ENCODE data around the gene OR2F1.
"Not testable (repeated sequence)": the region's sequence is repeated elsewhere in the genome, so short reads cannot be mapped to it uniquely, and the experiment has no call there.

OR2F1 gene

DNA sequence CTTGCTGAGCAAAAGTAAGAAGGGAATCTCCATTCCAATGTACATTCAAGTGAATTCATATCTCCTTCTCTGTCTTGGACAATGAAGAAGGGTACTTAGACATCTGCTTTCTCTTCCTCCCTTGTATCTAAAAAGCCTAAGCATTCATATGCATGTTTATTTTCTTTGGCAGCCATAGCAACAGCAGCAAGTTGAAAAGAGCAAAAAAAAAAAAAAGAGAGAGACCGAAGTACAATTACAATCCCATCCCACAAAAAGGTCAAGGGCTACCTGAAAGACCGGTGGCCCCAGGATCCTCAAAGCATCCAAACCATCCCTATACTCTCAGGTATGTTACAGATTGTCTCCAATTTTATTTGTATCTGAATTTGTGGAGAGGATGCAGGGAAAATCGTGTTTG lies 4.1 kb downstream of the OR2F1 start:
- no peak for DNase-seq

GRCh38 chr7:143960813-143961610 lies 6.4 kb downstream of the OR2F1 start:
- no peak for DNase-seq

DNA sequence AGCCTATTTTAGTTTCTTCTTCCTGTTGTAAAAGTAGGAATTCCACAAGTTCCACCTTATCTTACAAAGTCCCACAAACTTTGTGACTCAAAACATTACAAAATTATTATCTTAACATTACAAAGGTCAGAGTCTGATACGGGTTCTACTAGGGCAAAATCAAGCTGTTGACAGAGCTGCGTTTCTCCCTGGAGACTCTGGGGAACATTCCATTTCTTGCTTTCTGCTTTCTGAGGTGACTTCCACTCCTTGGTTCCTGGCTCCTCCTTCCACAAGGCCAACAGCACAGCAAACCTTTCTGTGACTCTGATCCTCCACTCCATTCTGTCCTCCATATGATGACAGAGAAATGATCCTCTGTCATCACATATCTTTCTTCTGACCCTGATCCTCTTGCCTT lies 10.6 kb downstream of the OR2F1 start:
- no peak for DNase-seq

GRCh38 chr7:143967398-143967797 lies 12.8 kb downstream of the OR2F1 start:
- no peak for DNase-seq

GRCh38 chr7:143973870-143974416 lies 19.3 kb downstream of the OR2F1 start:
- DNase-seq: no peak

DNA sequence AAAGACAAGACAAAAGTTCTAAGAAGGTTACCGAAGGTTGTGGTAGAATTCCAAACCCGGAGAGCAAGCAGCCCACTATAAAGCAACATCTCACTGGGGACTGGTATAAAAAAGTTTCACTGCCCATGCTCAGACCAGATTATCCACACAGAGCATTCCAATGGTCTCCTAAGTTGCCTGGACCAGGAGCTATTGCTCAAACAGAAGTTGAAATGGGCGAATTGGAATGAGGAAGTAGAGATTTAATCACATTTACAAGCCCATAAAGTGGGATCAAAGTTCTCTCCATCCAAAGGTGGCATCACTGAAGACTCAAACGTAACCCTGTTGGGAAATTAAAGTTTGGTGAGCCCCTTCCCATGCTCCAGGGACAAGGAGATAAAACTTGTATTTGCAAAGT lies 19.8 kb downstream of the OR2F1 start:
- peak; percentile 64 for DNase-seq

GRCh38 chr7:143975617-143976016 lies 21.0 kb downstream of the OR2F1 start:
- no peak for DNase-seq

DNA sequence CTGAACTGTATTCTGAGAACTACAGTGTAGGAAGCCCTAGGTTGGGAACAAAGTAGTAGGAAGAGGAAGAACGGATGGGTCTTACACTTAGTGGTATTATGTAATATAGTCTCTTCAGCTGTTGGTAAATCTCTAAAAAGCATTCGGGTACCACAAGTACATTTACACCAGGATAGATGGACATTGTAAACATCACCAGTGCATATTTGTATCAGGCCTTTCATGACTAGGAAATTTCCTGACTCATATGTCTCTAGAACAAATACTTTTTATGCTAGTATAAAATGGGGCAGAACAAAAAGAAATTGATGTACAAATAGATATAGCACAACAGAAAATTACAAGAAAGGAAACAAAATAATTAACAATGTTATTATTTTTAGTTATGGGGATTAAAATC lies 23.9 kb downstream of the OR2F1 start:
- DNase-seq: no peak

DNA sequence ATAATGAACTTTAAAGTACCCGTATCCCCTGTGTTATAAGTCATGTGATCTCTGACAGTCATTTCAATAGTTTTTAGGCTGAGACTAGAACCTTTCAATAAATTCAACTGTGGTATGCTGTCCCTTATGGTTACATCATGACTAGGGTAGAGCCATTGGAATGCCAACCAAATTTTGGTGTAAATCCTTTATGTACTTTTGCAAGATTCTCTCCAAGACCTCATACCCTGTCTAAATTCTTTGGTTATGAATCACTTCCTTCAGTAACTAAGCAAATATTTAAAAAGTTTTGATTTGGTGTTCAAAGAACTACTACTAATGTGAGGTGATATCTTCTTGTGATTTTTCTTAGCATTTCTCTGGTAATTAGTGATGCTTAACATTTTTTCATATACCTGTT lies 24.7 kb downstream of the OR2F1 start:
- no peak for DNase-seq

- no peak for DNase-seq
These were observed 25.4 kb downstream of the OR2F1 start for GRCh38 chr7:143979998-143980397.

GRCh38 chr7:143980746-143981510 lies 26.3 kb downstream of the OR2F1 start:
- DNase-seq: no peak

DNA sequence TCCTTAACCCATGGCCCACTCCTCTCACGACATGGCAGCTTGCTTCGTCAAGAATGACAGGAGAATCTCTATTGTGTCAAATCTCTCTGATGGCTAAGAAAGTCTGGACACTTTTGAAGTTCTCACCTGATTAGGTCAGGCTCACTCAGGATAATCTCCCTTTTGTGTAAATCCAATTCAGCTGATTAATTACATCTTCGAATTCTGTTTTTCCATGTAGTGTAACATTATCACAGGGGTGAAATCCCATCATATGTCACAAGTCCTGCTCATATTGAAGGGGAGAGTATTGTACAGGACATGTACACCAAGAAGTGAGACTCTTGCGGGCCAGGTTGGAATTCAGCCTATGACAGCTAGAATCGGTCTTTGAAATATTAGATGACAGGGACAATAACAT lies 29.3 kb downstream of the OR2F1 start:
- no peak for DNase-seq

DNA sequence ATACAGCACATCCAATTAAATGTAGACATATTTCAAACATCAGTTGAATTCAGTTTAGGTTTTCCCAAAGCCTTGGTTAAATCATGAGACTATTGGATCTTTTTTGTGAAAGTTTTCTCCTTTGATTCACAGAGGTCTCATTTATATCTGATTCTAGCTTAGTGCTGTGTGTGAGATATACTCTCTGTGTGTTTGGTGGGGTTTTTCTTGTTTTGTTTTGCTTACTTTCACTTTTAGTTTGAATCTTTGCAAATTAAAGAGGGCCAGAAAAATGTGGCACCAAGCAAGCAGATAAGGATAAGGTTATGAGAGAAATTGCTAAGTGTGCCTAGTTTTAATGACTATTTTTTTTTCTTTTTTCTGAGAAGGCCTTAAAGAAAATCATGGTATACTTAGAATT lies 32.9 kb downstream of the OR2F1 start:
- no peak for DNase-seq

DNA sequence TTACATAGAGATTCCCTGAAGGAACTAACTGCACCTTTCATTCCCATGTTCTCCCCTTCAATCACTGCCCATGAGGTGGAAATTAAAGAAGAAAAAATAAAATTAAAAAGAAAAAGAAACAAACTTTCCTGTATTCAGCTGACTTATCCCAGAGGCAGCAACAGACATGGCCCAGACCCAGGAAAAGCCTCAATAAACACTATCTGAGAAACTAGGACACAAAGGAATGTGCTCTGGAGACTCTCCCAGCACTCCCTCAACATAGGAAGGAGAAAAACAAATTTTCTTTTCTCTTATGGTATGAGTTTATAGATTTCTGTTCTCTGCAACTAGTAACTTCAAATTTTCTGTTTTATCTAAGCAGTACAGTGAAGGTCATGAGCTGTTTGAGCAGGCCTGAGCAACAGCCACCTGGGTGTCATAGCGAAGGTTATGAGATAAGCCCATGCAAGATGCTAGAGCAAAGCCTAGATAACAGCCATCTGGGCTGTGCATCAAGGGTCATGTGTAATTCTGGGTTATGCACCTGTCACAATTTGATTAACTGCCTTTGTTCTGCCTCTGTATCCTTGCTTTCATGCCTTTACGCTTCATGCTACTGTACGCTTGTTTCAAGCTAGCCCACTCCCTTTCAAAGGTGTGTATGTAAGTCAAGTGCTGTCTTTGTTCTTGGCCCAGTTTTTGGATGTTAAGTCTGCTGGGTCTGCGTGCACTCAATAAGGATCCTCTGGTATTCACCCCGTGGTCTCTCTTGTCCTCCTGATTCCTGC lies 34.5 kb downstream of the OR2F1 start:
- DNase-seq: no peak

- DNase-seq: no peak
These were observed 38.0 kb downstream of the OR2F1 start for GRCh38 chr7:143992670-143993069.

DNA sequence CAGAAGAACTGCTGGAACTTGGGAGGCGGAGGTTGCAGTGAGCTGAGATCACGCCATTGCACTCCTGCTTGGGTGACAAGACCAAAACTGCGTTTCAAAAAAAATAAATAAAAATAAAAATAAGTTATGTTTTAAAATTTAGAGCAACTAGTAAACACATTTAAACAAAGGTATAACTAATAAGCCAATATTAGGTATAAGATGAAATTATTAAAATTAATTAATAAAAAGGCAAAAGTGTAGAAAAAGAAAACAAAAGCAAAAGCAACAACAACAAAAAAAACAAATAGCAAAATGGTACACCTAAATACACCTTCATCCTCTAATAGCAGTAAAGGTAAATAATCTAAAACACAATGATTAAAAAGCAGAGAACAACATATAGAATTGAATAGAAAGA lies 39.3 kb downstream of the OR2F1 start:
- DNase-seq: no peak

GRCh38 chr7:144000020-144000419 lies 45.4 kb downstream of the OR2F1 start, which contains the start of gene OR6B1:
Gene OR6B1 (plus strand): TSS chr7:144000320. CDS start chr7:144003997, 3,677 bp downstream.
- no peak for DNase-seq

GRCh38 chr7:144001543-144001942 lies 46.9 kb downstream of the OR2F1 start:
- DNase-seq: no peak

GRCh38 chr7:144004703-144005102 lies 50.1 kb downstream of the OR2F1 start:
- DNase-seq: no peak

DNA sequence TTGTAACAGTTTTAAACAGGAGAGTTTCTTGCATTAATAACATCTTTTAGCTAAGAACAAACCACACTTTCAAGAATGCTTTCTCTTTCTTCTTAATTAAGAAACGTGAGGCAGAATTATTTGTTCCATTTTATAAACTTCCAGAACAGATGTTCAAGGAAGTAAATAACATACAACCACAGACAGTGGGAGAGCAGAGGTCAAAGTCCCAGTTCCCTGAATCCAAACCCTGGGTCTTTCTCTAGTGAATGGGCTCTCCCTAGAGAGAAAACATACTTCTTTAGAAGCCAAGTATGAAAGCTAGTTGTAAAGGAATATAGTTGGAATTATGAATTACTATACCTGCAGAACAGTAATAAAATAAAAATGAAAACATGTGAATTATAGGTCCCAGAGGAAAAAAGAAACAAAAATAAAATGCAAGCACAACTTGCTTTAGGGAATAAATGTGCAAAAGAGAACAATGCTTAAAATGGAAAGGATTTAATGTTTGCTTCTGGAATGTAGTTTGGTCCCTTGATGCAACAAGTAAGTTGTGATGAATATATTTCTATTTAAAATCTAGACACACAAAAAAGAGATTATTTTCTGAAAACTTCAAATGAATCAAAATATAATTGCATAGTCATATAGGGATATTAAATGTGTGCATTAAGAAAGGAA lies 51.5 kb downstream of the OR2F1 start:
- no peak for DNase-seq

GRCh38 chr7:144006692-144007042 lies 52.0 kb downstream of the OR2F1 start:
- no peak for DNase-seq

DNA sequence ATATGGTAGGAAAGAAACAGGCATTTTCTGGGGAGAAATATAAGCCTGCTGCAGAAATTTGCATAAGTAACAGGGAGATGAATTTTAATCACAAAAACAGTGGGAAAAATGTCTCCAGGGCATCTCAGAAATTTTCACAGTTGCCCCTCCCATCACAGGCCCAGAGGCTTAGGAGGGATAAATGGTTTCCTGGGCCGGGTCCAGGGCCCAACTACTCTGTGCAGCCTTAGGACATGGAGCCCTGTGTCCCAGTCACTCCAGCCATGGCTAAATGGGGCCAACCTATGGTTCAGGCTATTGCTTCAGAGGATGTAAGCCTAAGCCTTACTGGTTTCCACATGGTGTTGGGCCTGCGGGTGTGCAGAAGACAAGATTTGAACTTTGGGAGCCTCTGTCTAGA lies 54.7 kb downstream of the OR2F1 start:
- no peak for DNase-seq

DNA sequence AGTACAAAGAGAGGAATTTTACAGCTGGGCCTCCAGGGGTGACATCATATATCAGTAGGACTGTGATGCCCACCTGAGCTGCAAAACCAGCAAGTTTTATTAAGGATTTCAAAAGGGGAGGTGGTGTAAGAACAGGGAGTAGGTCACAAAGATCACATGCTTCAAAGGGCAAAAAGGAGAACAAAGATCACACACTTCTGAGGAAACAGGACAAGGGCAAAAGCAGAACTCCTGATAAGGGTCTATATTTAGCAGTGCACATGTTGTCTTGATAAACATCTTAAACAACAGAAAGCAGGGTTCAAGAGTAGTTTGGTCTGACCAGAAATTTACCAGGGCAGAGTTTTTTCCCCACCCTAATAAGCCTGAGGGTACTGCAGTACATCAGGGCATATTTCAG lies 55.4 kb downstream of the OR2F1 start:
- not testable (repeated sequence) for DNase-seq

Data from islet precursor cell (in vitro differentiated cells).